ENCODE measurements around the gene STK38.

GRCh38 chr6:36517408-36517807 is 29.9 kb downstream of the STK38 start:
- TF ChIP-seq MAX (IDR thresholded peaks at IDR 0.05) = no peak
- TF ChIP-seq REST (IDR thresholded peaks at IDR 0.05) = no peak
- no peak for TF ChIP-seq HDAC2 (IDR thresholded peaks at IDR 0.05)
- no peak for TF ChIP-seq CTCF (IDR thresholded peaks at IDR 0.05)
- no peak for TF ChIP-seq CHD4 (IDR thresholded peaks at IDR 0.05; ENCODE audit: borderline replicate concordance)
- TF ChIP-seq ZSCAN20 (CRISPR knock-in tag; IDR thresholded peaks at IDR 0.05) = no peak
- TF ChIP-seq POLR2A (IDR thresholded peaks at IDR 0.05; ENCODE audit: low read length) = no peak
- no peak for TF ChIP-seq EP300 (IDR thresholded peaks at IDR 0.05)
- TF ChIP-seq MYC (IDR thresholded peaks at IDR 0.05; ENCODE audit: borderline replicate concordance, low read length) = no peak

Measured in A549 (cell line).